Adipose tissue (tissue), 3 donors: ENCODE measurements around the gene ARSG. TPM values are rescaled to one million over a fixed set of nuclear protein-coding genes. Genes with fewer than 3 reads are reported as not detected.
A peak's percentile ranks its signal among the peaks of the same experiment; 100 is the strongest.
"Not testable (repeated sequence)": the region's sequence is repeated elsewhere in the genome, so short reads cannot be mapped to it uniquely, and the experiment has no call there.

ENCODE experiments used
- H3K27ac ChIP-seq: one replicate; pipeline ENCODE4 v1.5.1; 2013; ENCODE audit warnings: low read depth, low read length
- WGBS, 3 donors: extraction: QIAGEN DNeasy Blood & Tissue Kit; methylation state at CpG; one replicate each; pipeline ENCODE4 v1.1.7; 2013; 5-methylcytosine and 5-hydroxymethylcytosine counted together
- polyA plus RNA-seq, 3 donors: library from polyadenylated mRNA; stranded (reverse); fragments of 200-250 nt; gene quantifications; one replicate each; pipeline ENCODE4 v1.2.3, GENCODE V29; 2013
- donor health status: healthy with polysubstance abuse.
- donor health status: Bipolar disorder and iron deficiency.
- donor health status: healthy.

ARSG gene
- polyA plus RNA-seq, 3 donors: 1.0 to 2.3 (median 1.3) TPM

DNA sequence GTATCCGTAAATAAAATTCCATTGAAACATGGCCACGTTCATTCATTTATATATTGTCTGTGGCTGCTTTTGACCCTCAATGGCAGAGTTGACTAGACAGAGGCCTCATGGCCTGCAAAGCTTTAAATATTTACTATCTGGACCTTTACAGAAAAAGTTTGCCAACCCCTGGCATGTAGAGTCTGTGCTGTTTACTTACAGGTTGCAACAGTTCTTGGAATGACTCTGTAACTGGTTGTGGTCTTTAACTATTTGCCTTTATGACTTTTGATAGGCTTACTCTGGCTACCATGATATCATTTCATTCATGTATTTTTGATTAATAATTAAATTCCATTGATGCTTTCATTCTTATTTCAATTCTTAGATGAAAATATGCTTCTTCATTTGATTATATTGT is 25.5 kb upstream of the ARSG start:
- H3K27ac ChIP-seq: not testable (repeated sequence)
- 75 to 86% (median 79%) methylated on average over 2 of the region's 2 CpGs for WGBS, 3 donors

DNA sequence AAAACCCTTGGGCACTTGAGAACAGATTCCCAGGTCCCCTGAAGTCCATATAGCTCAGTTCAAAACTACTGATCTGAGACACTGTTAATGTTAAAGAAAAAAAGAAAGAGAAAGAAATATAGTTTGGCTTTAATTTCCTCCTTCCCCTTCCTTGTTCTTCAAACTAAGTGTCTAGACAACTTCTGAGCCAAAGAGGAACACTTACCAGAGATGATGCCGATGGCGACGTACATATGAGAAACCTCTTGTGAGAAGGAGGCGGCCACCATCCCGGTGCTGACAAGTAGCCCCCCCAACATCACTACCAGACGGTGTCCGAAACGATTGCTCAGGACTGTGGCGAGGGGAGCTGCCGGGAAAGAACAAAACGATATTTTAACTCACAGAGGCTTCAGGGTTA is 17.6 kb upstream of the ARSG start:
- H3K27ac ChIP-seq: no peak overlapping the region
- WGBS, 3 donors: 69 to 82% (median 79%) methylated on average over 11 of the region's 11 CpGs

DNA sequence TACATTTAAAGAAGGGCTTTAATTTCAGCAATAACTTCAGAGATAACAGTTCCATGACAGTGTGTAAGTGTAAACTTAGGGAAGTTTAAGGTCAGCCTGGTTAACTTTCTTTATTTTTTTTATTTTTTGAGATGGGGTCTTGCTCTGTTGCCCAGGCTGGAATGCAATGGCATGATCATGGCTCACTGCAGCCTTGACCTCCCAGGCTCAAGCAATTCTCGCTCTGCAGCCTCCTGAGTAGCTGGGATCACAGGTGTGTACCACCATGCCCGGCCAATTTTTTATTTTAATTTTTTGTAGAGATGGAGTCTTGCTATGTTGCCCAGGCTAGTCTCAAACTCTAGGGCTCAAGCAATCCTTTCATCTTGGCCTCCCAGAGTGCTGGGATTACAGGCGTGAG is 15.0 kb upstream of the ARSG start:
- H3K27ac ChIP-seq: not testable (repeated sequence)
- WGBS, 3 donors: 96 to 97% (median 96%) methylated on average over 3 of the region's 3 CpGs

DNA sequence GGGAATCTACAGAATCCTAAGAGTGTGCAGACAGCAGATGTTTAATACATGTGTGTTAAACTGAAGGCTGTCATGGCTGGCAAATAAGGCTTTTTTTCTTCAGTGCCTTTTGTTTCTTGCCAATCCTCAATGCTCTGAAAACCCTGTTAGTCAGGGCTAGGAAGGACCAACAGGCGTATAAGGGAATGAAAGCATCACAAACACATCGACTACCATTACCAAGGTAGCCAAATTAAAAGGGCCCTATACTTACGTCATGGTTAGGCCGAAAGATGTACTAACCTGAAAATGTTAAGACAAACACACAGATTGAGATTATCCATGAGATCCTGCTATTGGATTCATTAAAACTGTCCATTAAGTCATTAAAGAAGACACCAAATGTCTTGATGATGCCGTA is 13.5 kb upstream of the ARSG start:
- 96 to 97% (median 97%) methylated on average over 5 of the region's 5 CpGs for WGBS, 3 donors
- no peak overlapping the region for H3K27ac ChIP-seq

DNA sequence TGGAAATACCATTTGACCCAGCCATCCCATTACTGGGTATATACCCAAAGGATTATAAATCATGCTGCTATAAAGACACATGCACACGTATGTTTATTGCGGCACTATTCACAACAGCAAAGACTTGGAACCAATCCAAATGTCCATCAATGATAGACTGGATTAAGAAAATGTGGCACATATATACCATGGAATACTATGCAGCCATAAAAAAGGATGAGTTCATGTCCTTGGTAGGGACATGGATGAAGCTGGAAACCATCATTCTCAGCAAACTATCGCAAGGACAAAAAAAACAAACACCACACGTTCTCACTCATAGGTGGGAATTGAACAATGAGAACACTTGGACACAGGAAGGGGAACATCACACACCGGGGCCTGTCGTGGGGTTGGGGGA is 9.3 kb upstream of the ARSG start:
- not testable (repeated sequence) for H3K27ac ChIP-seq
- WGBS, 3 donors: 66 to 89% (median 85%) methylated on average over 2 to 4 of the region's 6 CpGs

DNA sequence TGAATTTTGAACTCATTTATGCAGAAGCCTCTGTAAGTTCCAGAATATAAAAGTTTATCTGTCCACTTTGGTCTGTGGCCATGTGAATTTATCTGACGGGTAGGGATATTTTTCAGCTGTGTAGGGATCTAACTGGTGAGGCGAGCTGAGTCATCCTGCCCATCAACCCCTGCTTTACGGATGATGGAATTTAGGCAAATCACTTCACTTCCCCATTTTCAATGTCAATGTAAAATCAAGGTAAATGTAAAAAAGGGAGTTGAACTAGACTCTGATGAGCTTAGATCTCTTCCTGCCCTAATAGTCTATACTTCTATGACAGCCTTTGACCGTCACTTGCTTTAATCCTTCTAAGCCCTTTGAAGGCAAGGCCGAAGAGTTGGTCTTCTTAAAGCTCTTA is 2.9 kb upstream of the ARSG start:
- no peak overlapping the region for H3K27ac ChIP-seq
- WGBS, 3 donors: 68 to 85% (median 72%) methylated on average over 5 of the region's 5 CpGs

DNA sequence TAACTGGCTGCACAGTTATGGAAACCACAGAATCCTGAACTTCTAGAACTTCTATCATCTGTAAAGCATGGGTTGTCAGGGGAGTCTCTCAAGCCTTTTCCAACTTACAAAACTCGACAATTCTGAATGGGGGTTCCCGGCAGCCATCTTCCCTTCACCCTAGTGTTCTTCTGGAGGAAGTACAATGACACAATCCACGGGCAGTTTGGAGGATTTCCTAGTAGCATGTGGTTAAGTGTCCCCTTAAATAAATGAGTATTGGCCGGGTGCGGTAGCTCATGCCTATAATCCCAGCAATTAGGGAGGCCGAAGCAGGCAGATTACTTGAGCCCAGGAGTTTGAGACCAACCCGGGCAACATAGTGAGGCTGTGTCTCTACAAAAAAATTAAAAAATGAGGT is 2.5 kb upstream of the ARSG start:
- WGBS, 3 donors: 54 to 80% (median 74%) methylated on average over 7 of the region's 7 CpGs
- no peak overlapping the region for H3K27ac ChIP-seq

DNA sequence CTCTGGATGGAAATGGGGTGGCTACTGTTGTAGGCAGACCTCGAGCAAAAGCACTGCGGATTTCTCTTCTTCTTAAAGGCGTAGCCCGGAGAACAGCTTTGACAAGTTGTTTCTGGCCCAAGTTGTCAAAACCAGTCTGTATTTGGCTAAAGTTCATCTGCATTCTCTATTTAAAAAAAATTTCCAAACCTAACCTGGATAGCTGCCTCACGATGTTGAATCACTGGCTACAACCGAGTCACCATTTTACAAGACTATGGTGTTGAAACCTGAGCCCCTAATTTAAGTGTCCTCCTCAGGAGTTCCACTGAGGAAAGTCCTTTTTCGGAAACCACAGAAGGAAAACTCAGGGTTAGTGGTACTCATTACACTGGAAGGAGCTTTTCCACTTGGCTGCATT is 1.8 kb upstream of the ARSG start:
- WGBS, 3 donors: 78 to 83% (median 83%) methylated on average over 7 of the region's 7 CpGs
- H3K27ac ChIP-seq: no peak overlapping the region

DNA sequence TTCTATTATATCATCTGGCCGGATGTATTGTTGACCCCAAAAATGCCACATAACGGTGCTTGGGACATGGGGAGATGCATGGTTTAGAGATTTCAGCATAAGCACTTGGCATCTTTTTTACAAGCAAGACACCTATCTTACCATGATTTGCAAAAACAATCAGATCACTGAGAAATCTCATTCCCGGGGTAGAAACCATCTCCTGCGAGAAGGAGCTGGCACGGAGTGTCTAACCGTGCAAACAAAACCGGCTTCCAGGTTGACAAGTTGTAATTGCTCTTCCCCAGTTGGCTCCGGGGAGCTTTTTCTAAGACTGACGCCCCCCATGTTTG is 1.4 kb upstream of the ARSG start:
- H3K27ac ChIP-seq: no peak overlapping the region
- WGBS, 3 donors: 17 to 21% (median 20%) methylated on average over 9 of the region's 9 CpGs

DNA sequence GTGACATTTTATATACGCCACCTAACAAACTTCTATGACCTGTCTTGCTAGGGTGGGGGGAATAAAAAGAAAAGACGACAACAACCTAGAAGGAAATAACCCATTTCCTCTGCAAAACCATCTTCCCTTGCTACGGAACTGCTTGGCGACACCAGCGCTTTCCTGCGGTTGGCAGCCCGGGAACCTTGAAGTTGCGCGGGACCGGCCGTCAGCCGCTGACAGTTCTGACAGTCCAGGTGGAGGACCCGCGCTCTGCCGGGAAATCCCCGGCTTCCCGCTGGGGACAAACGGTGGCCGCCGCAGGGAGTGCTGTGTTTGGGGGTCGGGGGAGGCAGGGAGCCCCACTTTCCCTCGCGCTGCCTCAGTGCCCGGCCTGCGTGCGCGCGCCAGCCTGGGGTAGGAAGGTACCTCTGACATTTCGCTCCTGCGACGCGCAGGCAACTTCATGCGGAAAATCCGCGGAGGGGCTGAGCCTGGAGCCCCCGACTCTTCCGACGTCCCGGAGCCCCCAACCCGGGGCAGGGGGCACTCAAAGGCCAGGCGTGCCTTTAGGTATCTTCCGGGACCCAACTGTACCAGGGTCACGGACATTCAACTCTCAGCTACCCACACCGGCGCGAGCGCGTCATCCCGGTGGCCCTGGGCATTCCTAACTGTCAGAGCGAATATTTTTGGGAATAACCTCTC is 884 bp upstream of the ARSG start:
- H3K27ac ChIP-seq: peak overlapping the region; percentile 13
- 2% methylated on average over 50 of the region's 50 CpGs for WGBS, 3 donors

DNA sequence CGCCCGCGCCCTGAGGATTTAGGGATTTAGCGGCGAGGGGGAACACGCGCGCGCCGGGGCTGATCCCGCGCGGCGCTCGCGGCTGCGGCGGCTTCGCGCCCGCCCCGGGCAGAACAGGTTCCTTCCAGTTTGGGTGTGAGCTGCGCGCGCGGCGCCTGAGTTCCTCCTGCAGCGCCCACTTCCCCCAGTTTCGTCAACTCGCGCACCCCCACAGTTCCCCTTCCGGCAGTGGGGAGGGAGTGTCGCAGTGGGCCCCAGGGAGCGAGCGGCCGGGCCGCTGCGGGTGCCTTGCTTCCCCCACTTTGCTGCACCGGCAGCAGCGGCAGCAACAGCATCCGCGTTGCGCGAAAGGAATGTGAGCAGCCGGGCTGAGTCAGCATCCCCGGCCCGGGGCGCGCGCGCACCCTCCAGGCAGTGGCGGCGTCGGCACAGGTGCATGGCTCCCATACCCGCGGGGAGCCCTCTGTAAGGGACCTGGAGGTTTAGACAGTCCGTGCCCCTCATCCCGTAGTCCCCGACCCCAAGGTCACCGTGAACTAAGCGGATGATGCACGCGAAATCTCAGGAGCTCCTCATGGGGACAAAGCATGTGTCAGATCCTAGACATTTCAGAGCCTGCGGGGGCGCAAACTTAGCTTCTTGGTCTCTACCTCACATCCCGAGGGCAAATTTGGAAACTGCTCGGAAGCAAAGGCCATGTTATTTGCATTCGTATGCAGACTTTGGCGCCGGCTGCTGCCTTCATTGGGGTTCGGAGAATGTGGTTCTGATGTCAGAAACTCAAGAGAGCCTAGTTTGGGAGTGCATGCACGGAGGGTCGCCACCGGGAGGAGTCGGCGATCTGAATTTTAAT is 767 bp downstream of the ARSG start:
- peak overlapping the region; percentile 28 for H3K27ac ChIP-seq
- WGBS, 3 donors: 1 to 2% (median 1%) methylated on average over 65 to 76 of the region's 76 CpGs

DNA sequence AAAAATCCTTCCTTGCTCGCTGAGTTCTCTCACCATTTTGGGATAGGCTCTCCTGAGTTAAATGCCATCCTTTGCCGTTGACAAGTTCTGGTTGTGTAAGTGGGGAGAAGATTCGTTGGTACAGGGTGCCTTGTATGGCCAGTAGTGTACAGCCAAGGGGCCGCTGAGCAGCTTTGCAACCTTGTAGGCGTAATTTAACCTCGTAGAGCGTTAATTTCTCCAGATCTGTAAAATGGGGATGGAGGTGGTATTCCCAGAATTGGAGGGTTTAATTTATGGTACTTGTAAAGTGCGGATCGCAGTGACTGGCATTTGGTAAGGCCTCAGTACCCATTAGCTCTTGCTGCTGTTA is 1.4 kb downstream of the ARSG start:
- 48 to 50% (median 49%) methylated on average over 9 of the region's 9 CpGs for WGBS, 3 donors
- no peak overlapping the region for H3K27ac ChIP-seq

DNA sequence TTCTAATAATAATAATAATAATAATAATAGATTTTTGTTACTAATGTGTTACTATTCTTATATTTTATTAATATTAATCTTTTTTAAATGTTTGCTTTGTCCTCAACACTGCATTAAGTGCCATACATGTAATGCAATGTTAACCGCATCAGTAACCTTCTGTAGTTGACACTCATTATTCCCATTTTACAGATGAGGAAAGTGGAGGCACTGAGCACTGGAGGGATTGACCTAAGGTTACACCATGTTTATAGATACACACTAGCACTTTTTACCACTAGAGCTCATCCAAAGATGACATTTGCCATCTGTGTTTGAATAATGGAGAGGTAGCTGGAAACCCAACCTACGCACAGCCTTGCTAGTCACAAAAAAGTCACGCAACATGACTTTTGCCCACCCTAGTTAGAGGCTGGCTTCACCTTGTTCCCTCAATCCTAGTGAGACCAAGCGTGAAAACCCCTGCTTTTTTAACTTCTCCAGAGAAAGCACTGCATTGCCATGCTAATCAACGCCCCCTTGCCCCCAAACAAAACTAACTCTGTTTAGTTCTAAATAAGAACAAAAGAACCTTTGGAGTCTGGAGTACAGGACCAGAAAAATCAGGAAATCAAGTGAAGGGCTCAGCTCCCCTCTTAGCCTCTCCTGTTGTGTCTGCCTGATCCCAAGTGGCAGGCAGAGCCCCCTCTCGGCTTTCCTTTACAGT is 2.3 kb downstream of the ARSG start:
- H3K27ac ChIP-seq: no peak overlapping the region
- 93 to 96% (median 95%) methylated on average over 6 of the region's 6 CpGs for WGBS, 3 donors

DNA sequence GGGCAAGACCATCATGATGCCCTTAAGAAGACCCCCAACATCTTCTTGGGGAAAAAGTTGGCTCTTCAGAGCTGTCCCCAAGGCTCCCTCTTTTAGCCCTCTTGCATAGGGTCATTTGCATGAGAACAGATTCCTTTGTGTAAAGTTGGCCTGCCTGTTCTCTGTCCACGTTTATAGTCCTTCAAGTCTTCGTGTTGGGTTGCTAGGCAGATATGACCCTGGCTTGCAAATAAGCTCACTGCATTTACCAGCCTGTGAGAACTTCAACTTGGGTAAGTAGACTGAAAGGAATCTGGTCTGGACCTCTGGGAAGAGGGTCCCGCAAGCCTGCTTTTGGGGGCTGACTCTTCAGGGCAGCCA is 2.9 kb downstream of the ARSG start:
- no peak overlapping the region for H3K27ac ChIP-seq
- WGBS, 3 donors: 74 to 81% (median 75%) methylated on average over 3 of the region's 3 CpGs

DNA sequence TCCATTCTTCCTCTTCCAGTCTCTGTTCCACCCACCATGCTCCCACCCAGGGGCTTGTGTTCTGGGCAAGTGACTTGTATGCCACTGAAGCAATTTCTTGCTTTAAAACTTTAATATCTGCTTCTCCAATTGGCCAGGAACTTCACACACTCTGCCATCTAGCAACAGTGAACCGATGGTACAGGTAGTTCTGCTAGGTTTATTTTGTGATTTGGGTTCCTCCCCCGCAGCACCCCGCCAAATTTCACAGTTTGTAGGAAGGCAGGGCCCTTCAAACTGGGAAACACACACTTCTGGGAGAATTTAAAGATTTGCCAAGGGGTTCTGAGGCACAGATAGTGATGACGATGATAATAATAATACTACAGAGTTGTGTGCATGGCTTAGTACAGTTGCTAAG is 3.3 kb downstream of the ARSG start:
- H3K27ac ChIP-seq: no peak overlapping the region
- 87 to 91% (median 90%) methylated on average over 4 of the region's 4 CpGs for WGBS, 3 donors

DNA sequence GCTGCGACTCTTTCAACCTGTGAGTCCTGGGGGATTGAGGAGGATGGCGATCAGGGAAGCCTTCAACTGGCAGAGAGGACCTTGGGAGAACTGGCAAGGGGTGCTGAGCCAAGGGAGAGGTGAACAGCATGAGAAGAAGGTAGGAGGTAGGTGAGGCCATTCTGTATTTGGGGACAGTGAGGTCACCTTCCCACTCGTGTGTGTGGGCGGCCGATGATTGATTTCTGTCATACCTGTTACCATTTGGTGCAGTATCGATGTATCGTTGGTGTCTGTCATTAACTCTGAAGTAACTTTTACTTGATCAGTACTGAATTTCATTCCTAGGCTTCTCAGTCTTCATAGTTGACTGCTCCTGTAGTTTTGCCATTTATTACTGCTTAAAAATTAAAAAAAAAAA is 3.8 kb downstream of the ARSG start:
- H3K27ac ChIP-seq: no peak overlapping the region
- WGBS, 3 donors: 82 to 89% (median 89%) methylated on average over 7 of the region's 7 CpGs

DNA sequence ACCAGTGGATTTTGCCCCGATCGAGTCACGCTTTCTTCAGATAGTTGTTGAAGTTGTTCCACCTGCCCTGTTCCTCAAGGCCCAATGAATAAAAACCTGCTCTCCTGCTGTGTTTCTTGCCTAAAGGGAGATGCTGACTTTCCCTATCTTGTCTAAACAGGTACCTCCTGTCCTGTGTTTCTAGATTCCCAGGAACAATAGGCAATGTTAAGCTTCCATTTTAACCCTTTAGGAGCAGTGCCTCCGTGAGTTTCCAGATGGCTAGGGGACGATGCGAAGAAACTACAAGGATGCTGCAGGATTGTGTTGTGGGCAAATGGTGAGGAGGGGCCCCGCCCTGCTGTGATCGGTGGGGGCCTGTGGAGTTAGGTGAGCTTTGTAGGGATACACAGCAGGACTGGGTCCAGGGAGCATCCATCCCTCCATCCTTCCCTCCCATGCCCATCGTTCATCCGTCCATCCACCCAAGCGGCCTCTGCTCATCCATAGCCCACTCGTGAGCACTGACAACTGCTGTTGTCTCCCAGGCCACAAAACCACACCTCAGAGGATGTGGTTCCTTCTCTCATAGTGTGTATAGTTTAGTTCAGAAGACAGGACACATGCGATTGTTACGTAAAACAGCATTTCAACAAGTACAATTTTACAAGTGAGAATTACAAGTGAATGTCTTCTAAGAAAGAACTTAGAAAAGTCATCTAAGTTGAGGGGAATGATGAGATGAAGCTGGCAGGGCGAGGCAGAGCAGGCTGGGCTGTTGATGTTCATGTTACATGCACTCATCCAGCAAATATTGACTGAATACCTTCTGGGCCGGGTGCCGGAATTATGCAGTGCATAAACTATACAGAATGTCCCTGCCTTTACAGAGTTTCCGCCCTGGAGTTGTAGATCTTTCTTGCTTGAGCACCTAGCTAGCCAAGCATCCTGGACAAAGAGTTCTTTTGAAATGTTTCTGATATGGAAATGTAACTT is 5.2 kb downstream of the ARSG start:
- H3K27ac ChIP-seq: no peak overlapping the region
- WGBS, 3 donors: 74 to 76% (median 75%) methylated on average over 18 of the region's 18 CpGs

DNA sequence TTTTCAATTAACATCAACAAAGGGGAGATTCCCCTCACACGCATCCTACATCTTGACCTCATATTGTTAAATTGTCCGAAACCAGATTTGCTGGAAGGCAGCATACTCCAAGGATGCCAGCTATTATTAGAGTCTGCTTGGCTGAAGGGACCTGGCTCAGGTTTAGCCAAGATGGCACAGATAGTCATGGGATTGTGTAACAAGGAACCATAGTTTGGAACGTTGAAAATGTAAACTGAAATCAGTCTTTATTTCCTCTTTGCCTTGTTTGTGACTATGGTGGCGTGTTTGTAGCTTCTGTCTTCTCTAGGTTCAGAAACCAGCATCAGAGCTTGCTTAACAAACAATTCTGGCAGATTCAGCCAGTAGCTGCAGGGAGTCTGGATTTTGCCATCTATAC is 5.9 kb downstream of the ARSG start:
- H3K27ac ChIP-seq: no peak overlapping the region
- WGBS, 3 donors: 62 to 77% (median 64%) methylated on average over 4 of the region's 4 CpGs

DNA sequence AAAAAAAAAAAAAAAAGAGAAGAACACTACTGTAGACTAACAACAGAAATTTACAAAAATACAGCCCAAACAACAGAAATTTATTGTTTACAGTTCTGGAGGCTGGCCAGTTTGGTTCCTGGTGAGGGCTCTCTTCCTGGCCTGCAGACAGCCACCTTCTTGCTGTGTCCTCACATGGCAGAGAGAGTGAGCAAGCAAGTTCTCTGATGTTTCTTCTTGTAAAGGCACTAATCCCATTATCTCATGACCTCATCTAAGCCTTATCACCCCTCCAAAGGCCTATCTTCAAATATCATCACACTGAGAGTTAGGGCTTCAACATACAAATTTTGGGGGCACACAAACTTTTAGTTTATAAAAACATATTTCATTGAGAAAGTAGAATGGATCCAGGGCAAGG is 7.3 kb downstream of the ARSG start:
- no peak overlapping the region for H3K27ac ChIP-seq
